OCI-LY3 (cell line): ENCODE data around the gene MIS18A.

Experiments used
- H2AFZ ChIP-seq: fragments of 200-600, 300-600 bp; shearing (Covaris generic); 2 replicates; pipeline ENCODE4 v1.6.0; 2014; ENCODE audit warnings: antibody characterized with exemption, low read depth, low read length
- H3K27ac ChIP-seq: fragments of 200-600, 300-600 bp; sonication (generic); 2 replicates; pipeline ENCODE4 v1.5.1; 2014; ENCODE audit warnings: mild to moderate bottlenecking, low read length, moderate library complexity, mixed read lengths
- H3K27me3 ChIP-seq: fragments of 200-600, 300-600 bp; sonication (generic); 2 replicates; pipeline ENCODE4 v1.6.1; 2014; ENCODE audit warnings: low read depth, low read length, mixed read lengths
- H3K36me3 ChIP-seq: fragments of 200-600, 300-600 bp; sonication (generic); replicated peaks from 2 replicates; pipeline ENCODE3; 2014; ENCODE audit warnings: low read depth, low read length, mixed read lengths
- H3K4me1 ChIP-seq: fragments of 300-600, 200-600 bp; sonication (generic); 2 replicates; pipeline ENCODE4 v1.6.1; 2014; ENCODE audit warnings: low read length, mixed read lengths
- H3K4me2 ChIP-seq: fragments of 200-600, 300-600 bp; sonication (generic); 2 replicates; pipeline ENCODE4 v1.6.1; 2014; ENCODE audit warnings: low read length, mixed read lengths
- H3K4me3 ChIP-seq: fragments of 300-600, 200-600 bp; sonication (generic); 2 replicates; pipeline ENCODE4 v1.5.1; 2014; ENCODE audit warnings: antibody characterized with exemption, mild to moderate bottlenecking, low read length, moderate library complexity
- H3K79me2 ChIP-seq: fragments of 300-600, 200-600 bp; shearing (Covaris generic); 2 replicates; pipeline ENCODE4 v1.6.1; 2014; ENCODE audit warnings: mild to moderate bottlenecking, low read length, mixed read lengths
- H3K9ac ChIP-seq: fragments of 300-600, 200-600 bp; shearing (Covaris generic); 2 replicates; pipeline ENCODE4 v1.6.0; 2014; ENCODE audit warnings: mild to moderate bottlenecking, low read length, moderate library complexity
- H3K9me3 ChIP-seq: fragments of 200-600, 300-600 bp; shearing (Covaris generic); 2 replicates; pipeline ENCODE4 v1.6.1; 2014; ENCODE audit warnings: low read length, mixed read lengths; ENCODE audit not compliant: insufficient read depth
- H4K20me1 ChIP-seq: fragments of 200-600, 300-600 bp; sonication (generic); 2 replicates; pipeline ENCODE4 v1.6.1; 2016; ENCODE audit warnings: low read length, mixed read lengths; ENCODE audit not compliant: insufficient read depth
- CTCF ChIP-seq: fragments of 200-600, 300-600 bp; sonication (generic); IDR thresholded peaks from 2 replicates; pipeline ENCODE4 v1.5.1; 2014; ENCODE audit warnings: antibody characterized with exemption, low read length, low read depth
- EZH2phosphoT487 ChIP-seq: fragments of 200-600 bp; shearing (Covaris generic); IDR thresholded peaks from 2 replicates; pipeline ENCODE4 v1.6.1; 2018; ENCODE audit warnings: antibody characterized with exemption, mixed run types, low read depth

The MIS18A gene

GRCh38 chr21:32309906-32310460, 31.1 kb upstream of the MIS18A start:
- no peaks in the 10 kb centered on the region for H3K79me2 ChIP-seq
- H3K4me1 ChIP-seq = no peaks in the 10 kb centered on the region
- no peaks in the 10 kb centered on the region for H3K9me3 ChIP-seq
- no peak overlapping the region for H3K27ac ChIP-seq
- H3K9ac ChIP-seq = no peak overlapping the region
- H3K27me3 ChIP-seq = no peaks in the 10 kb centered on the region
- TF ChIP-seq EZH2phosphoT487 = no peak
- TF ChIP-seq CTCF = no peak
- no peak overlapping the region for H3K4me2 ChIP-seq
- H3K36me3 ChIP-seq = no peaks in the 10 kb centered on the region
- H2AFZ ChIP-seq = no peak overlapping the region
- H4K20me1 ChIP-seq = no peaks in the 10 kb centered on the region
- H3K4me3 ChIP-seq = no peak overlapping the region

- Histone ChIP-seq H3K4me1 (no peaks in the 10 kb centered on the region), H3K4me3 (no peak overlapping the region), H3K9me3 (no peaks in the 10 kb centered on the region), H2AFZ (no peak overlapping the region), H4K20me1 (no peaks in the 10 kb centered on the region), H3K79me2 (no peaks in the 10 kb centered on the region), H3K9ac (no peak overlapping the region), H3K27ac (no peak overlapping the region), H3K36me3 (no peaks in the 10 kb centered on the region), H3K27me3 (no peaks in the 10 kb centered on the region), H3K4me2 (no peak overlapping the region)
- TF ChIP-seq CTCF = no peak
- no peak for TF ChIP-seq EZH2phosphoT487
These were observed 29.8 kb upstream of the MIS18A start for GRCh38 chr21:32308696-32309095.

GRCh38 chr21:32307706-32308105, 28.9 kb upstream of the MIS18A start:
- Histone ChIP-seq H3K4me3 (no peak overlapping the region), H3K4me2 (no peak overlapping the region), H4K20me1 (no peaks in the 10 kb centered on the region), H3K9ac (no peak overlapping the region), H3K36me3 (no peaks in the 10 kb centered on the region), H2AFZ (no peak overlapping the region), H3K27ac (no peak overlapping the region), H3K79me2 (no peaks in the 10 kb centered on the region), H3K27me3 (no peaks in the 10 kb centered on the region), H3K9me3 (no peaks in the 10 kb centered on the region), H3K4me1 (no peaks in the 10 kb centered on the region)
- TF ChIP-seq CTCF (no peak), EZH2phosphoT487 (no peak)

GRCh38 chr21:32306021-32306780, 27.4 kb upstream of the MIS18A start:
- H3K4me2 ChIP-seq = no peak overlapping the region
- no peaks in the 10 kb centered on the region for H3K79me2 ChIP-seq
- H3K36me3 ChIP-seq = no peaks in the 10 kb centered on the region
- H3K27ac ChIP-seq = no peak overlapping the region
- no peaks in the 10 kb centered on the region for H4K20me1 ChIP-seq
- H3K27me3 ChIP-seq = no peaks in the 10 kb centered on the region
- TF ChIP-seq CTCF = no peak
- TF ChIP-seq EZH2phosphoT487 = no peak
- no peaks in the 10 kb centered on the region for H3K4me1 ChIP-seq
- no peak overlapping the region for H3K4me3 ChIP-seq
- H2AFZ ChIP-seq = no peak overlapping the region
- no peaks in the 10 kb centered on the region for H3K9me3 ChIP-seq
- H3K9ac ChIP-seq = no peak overlapping the region
